ENCODE results near the gene TDRD12.
"Not testable (repeated sequence)": the region's sequence is repeated elsewhere in the genome, so short reads cannot be mapped to it uniquely, and the experiment has no call there.

Gene TDRD12

DNA sequence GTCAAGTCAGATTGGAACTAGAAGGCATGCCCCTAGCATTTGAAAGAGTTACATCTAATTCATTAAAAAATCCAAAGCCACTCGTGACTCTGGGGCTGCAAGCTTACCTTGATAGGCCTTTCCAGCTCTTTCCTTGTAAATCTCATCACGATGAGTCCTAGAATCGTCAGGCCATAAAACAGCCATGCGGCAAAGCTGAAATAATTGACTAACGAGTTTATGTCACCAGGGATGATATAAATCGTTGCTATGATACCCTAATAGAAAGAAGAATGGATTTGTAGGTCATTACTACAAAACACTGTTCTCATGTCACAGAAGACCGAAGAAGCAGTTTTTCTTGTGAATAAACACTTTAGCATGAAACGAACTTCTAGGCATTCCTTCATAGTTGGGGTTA is 122.5 kb downstream of the TDRD12 start:
- no peak for DNase-seq

DNA sequence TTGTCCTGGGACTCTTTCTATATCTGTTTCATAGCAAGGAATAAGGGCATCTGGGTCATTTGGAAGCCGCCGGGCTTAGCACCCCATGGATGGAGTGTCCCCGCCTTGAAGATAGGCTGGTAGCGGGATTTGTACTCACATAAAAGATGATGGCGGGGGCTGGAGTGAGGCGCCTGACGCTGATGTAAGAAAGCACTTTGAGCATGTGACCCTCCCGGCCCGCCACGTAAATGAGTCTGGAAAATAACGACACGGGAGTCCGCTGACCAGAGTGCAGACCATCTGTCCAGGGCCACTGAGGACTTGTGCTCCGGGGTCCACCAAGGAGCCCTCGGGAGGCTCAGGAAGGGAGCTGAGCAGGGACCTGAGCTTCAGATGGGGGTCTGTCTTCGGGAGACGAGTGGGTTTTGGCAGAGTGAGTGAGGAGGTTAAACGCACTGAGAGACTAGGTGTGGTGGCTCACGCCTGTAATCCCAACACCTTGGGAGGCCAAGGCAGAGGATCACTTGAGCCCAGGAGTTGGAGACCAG is 124.2 kb downstream of the TDRD12 start:
- no peak for DNase-seq

DNA sequence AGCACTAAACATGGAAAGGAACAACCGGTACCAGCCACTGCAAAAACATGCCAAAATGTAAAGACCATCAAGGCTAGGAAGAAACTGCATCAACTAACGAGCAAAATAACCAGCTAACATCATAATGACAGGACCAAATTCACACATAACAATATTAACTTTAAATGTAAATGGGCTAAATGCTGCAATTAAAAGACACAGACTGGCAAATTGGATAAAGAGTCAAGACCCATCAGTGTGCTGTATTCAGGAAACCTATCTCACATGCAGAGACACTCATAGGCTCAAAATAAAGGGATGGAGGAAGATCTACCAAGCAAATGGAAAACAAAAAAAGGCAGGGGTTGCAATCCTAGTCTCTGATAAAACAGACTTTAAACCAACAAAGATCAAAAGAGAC is 128.5 kb downstream of the TDRD12 start:
- DNase-seq: not testable (repeated sequence)

DNA sequence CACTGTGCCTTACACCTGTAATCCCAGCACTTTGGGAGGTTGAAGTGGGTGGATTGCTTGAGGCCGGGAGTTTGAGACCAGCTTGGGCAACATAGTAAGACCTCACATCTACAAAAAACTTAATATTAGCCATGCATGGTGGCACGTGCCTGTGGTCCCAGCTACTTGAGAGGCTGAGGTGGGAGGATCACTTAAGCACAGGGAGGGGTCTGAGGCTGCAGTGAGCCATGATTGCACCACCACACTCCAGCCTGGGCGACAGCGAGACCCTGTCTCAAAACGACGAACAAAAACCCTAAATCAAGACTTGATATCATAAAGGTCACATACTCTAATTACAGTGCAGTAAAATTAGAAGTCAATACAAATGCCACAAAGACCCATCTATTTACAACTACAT is 132.6 kb downstream of the TDRD12 start:
- no peak for DNase-seq

DNA sequence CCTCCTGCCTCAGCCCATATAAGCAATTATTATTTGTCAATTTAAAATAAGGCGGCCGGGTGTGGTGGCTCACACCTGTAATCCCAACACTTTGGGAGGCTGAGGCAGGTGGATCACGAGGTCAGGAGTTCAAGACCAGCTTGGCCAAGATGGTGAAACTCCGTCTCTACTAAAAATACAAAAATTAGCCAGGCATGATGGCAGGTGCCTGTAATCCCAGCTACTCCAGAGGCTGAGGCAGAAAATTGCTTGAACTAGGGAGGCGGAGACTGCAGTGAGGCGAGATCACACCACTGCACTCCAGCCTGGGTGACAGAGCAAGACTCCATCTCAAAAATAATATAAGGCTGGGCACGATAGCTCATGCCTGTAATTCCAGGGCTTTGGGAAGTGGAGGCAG is 137.3 kb downstream of the TDRD12 start:
- not testable (repeated sequence) for DNase-seq

DNA sequence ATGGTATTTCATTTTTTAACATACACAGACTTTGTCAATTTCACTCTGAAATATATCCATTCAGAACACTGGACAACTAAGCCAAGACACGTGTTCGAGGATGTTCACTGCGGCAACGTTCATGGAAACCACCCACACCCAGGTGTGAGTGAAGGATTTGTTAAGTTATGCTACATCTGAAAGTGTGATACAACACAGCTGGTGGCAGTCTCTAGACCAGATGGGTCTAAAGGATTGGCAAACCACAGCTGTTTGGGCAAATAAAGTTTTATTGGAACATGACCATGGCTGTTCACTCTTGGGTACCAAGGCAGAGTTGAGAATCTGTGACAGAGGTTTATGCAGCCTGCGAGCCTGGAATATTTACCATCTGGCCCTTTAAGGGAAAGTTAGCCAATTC is 138.0 kb downstream of the TDRD12 start:
- no peak for DNase-seq

DNA sequence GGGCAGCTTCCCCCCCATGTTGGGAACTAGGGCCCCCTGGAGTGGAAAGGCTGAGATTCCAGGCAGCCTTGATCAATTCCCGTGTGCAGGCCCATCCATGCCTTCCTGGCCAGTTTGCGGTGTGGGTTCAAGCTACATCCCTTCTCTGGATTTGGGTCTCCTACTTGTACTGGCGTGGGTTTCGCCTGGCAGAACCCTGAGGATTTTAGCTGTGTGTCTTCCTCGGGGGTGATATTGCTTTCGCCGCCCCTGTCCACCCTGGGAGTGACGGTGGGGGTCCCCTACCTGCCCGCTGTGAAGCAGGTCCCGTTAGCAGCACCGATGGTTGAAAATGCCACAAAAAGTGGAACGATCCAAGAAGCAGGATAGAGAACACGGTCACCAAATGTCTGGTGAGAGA is 138.6 kb downstream of the TDRD12 start:
- no peak for DNase-seq

DNA sequence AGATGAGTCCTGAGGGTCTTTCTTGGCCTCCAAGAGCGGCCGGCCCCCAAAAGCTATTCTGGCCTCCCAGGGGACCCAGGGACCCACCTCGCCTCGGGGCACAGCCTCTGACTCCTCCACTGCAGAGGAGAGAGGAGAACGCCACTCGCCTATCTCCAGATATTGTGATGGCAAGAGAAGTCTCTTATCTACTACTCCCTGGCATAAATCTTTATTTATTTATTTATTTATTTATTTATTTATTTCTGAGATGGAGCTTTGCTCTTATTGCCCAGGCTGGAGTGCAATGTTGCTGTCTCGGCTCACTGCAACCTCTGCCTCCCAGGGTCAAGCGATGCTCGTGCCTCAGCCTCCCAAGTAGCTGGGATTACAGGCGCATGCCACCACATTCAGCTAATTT is 139.0 kb downstream of the TDRD12 start:
- no peak for DNase-seq

DNA sequence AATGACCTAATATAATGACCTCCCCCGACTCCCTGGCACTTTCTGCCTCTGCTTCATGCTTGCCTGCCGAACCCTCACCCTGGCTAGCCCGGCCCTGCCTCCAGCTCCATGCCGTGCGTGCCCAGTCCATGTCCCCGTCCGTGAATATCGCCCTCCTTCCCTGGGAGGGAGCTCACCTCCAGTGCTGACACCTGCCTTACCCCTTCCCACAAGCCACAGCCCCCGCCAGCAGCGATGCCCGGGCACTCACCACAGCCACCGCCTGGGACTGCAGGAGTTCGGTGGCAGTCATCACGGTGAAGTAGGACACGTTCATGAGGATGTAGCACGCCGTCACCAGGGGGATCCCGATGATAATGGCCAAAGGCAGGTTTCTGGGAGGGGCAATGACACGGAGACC is 140.0 kb downstream of the TDRD12 start:
- no peak for DNase-seq

DNA sequence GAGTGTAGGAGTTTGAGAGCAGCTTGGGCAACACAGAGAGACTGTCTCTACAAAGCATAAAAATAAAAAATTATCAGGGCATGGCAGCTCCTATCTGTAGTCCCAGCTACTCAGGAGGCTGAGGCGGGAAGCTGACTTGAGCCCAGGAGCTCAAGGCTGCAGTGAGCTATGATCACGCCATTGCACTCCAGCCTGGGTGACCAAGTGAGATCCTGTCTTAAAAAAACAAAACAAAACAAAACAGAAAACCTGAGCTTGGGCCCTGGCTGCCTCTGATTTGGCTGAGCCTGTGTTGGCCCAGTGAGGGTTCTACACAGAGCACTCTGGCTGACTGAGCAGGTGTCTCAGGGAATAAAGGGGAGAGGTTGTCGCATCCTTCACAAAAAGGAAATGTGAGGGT is 142.0 kb downstream of the TDRD12 start:
- DNase-seq: no peak

DNA sequence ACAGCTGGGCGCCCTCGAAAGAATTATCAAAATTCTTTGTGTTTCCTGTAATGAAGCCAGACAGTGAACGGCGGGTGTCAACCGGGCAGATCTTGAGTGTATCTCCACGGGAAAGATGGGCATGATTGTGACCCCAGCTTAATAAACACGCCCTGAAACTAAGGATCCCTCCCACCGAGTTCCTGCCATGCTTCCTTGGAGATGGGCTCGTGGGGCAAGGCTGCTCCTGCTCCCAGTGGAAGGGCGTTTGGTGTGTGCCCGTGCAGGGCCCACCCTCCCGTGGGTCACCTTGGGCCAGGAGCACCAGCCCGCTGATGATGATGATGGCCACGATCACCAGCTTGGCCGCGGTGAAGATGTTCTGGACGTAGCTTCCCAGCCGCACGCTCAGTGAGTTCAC is 142.6 kb downstream of the TDRD12 start:
- DNase-seq: no peak

DNA sequence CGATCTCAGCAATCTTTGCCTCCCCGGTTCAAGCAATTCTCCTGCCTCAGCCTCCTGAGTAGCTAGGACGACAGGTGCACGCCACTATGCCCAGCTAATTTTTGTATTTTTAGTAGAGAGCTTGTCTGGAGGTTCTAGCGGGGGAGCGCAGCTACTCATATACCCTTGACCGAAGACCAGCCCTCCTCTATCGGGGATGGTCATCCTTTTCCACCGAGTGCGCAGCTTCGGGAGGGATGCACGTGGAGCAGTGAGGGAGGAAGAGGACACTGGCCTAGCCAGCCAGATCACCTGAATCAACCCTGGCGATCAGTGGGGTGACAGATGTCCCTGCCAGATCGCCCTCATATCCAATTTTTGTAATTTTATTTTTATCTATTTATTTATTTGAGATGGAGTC is 143.2 kb downstream of the TDRD12 start:
- no peak for DNase-seq

DNA sequence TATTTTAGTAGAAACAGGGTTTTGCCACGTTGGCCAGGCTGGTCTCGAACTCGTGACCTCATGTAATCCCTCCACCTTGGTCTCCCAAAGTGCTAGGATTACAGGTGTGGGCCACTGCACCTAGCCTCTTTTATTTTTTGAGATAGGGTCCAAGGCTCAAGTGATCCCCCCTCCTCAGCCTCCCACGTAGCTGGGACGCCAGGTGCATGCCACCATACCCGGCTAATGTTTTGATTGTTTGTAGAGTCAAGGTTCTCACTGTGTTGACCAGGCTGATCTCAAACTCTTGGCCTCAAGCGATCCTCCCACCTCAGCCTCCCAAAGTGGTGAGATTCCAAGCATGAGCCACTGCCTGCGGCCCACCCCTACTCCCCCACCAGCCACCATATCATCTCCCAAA is 143.7 kb downstream of the TDRD12 start:
- DNase-seq: no peak

DNA sequence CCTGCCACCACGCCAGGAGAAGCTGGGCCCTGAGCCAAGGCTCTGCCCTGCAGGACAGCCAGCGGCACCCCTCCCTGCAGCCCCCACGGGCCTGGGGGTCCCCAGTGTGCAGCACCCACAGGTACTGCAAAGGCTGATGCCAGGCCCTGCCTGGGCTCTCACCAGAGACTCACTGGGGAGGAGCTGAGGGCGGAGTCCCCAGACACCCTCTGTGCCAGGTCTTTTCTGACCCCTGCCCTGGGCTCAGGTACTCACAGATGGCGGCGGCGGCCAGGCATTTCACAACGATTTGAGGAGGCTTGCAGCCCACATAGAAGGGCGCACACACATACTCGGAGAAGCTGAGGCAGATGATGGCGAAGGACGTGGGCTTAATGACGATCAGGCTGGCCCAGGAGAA is 144.3 kb downstream of the TDRD12 start:
- DNase-seq: no peak

DNA sequence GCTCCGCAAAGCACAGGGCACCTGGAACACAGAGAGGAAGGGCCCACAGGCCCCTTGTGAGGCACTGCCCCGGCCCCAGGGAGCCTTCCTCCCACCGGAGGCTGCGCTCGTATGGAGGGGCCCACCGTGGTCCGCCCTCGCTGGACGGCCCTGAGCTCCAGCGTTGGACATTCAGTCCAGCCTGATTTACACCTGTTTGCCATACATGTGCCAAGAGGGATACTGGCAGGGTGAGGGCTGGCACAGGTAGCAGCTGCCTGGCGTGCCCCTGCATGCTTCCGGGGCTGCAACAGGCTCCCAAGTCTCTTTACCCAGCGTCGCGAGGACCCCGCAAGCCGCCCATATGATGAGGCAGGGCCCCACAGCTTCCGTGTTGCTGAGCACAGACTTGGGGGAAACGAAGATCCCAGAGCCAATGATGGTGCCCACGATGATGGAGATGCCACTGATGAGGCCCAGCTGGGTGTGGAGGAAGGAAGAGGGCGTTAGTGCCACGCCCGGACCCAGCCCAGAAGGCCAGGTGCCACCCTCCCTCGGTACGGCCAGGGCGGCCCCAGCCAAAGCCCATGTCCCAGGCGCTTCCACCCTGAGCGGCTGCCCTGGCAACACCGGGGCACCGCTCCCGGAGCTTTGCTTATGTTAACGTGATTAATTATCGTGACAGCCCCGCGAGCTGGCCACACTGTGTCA is 144.9 kb downstream of the TDRD12 start:
- no peak for DNase-seq

DNA sequence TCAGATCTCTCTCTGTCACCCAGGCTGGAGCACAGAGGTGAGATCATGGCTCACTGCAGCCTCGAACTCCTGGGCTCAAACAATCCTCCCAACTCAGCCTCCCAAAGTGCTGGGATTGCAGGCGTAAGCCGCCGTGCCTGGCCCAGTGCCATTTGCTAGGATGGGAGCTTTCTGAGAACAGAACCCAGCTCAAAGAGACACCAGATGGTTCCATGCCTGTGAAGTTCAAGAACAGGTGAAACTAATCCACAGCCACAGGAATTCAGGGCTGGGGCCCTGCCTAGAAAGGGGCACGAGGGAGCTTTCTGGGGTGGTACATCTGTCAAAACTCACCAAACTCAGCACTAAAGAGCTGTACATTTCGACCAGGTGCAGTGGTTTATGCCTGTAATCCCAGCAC is 145.8 kb downstream of the TDRD12 start:
- DNase-seq: no peak

DNA sequence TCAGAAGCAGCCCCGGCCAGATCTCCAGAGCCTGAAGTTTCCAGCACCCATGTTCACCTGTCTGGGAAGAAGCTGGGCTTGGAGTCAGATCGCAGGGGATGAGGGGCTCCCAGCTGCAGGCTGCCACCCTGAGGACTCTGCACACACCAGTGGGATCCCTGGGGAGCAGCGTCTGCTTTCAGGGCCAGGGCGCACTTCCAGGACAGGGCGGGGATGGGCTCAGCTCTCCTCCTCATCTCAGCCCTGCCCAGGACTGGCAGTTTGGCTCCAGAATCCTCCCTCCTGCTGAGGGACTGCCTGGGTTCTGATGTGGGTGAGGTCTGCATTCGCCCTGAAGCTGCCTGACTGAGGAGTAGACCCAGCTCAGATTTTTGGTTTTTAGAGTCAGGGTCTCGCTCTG is 146.5 kb downstream of the TDRD12 start:
- no peak for DNase-seq

DNA sequence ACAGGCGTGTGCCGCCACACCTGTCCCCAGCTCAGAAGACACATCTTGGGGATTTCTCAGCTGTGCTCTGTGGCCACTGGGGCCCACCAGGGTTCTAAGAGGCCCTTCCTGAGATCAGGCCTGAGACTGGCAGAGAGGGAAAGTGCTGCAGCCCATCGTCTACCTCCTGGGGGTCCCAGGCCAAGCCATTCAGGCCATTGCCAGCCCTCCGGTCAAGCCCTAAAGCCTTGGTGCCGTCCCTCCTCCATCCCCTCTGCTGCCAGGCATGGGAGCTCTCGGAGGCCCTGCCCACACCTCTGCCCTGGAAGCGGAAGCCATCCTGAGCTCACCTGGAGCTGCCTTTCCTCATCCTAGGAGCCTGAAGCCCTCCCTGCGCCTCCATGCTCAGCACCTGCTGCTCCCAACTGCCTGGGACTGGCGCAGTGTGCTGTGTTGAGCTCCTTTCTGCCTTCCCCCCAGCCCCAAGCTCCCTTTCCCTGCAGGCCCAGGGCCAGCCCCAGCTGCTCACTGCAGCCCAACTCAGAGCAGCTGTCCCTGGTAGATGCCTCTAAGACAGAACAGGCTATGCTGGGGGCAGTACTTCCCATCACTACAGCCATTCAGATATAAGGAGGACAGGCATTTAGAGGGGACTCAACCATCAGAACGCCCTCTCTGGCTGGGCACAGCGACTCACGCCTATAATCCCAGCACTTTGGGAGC is 147.1 kb downstream of the TDRD12 start:
- no peak for DNase-seq

DNA sequence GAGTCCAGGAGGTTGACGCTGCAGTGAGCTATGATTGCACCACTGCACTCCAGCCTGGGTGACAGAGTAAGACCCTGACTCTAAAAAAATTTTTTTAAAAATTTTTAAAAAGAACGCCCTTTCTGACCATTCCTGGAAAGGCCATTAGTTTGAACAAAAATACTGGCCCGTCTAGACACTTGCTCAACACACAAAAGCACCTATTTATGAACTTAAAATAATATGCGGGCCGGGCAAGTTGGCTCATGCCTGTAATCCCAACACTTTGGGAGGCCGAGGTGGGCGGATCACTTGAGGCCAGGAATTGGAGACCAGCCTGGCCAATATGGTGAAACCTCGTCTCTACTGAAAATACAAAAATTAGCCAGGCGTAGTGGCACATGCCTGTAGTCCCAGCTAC is 147.9 kb downstream of the TDRD12 start:
- not testable (repeated sequence) for DNase-seq

DNA sequence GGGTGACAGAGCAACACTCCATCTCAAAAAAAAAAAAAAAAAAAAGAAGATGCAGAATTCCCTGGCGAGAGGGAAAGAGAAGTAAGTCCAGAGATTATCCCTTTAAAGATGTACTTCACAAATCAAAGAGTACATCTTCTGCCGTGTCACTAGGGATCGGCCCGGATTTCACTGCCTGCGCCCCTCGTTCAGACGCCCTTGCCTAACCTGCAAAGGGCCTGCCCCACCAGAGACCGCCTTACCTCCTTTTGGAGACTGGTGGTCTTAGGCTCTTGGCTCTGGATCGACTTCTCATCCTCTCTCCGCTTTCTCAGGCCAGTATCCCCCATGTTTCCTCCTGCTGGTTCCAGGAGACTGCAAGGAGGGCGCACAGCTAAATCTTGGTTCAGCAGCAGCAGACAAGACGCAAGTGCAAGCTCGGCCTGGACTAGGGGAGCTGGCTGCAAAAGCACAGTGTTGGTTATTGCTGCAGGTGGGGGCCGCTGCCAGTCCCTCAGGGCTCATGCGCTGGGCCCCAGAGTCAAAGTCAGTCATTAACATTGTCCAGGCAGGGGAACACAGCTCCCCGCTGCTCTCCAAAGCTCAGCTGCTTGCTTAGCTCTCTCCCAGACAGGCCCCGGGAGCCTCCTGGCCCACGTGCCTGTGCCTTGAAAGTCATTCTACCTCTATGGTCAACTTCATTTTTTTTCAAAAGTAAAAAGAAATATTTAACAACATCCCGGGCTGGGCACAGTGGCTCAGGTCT is 148.8 kb downstream of the TDRD12 start:
- no peak for DNase-seq

DNA sequence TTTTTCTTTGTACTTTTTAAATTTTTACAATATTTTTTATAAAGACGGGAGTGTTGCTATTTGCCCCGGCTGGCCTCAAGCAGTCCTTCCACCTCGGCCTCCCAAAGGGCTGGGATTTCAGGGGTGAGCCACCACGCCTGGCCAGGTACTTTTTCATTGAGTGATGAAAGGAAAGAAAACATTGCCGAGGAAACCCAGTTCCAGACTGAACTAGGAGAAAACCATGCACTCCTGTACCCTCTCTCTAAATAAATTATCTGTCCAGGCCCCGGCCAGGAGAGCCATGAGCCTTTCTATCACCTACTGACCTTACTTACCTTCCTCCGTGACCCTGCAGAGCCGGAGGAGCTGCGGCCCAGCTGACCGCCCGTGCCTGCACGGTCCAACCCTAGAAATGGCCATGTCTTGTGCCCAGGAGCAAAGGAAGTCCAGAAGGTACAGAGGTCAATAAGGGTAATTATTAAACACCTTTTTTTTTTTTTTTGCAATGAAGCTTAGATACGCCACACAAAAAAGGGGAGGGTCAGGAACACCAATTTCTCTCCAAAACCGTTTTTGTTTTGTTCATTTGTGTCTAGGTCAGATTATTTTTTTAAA is 149.9 kb downstream of the TDRD12 start, which contains the start of gene SLC7A9:
SLC7A9 (minus strand) TSS at position 399 of the 597 bp plus-strand sequence. CDS start 1,233 bp downstream, outside the sequence.
- DNase-seq: no peak

DNA sequence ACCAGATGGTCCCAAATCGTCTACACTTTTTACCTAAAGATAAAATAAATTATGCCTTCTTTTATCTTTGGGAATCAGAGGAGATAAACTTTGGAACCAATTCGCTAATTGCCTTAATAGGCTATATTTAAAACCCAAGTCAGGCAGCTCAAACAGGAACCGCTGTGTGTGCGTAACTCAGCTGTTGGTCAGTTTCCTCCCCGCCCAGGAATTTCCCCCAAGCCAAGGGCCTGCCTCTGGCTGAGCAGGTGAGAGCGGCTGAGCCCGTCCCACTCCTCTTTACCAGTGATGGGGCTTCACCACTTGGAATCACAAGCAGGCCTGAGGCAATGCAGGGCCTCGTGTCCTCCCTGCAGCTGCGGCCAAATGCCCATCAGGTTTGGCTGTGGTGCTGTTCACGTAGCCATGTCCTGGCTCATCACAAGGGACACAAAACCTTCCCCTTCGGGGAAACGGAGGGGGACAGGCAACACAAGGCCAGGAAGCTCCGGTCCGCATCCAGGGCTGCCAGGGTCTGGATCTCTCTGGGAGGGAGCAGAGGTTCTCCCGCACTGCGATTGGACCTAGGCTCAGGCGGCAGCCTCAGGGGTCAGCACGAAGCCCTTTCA is 150.5 kb downstream of the TDRD12 start:
- no peak for DNase-seq

DNA sequence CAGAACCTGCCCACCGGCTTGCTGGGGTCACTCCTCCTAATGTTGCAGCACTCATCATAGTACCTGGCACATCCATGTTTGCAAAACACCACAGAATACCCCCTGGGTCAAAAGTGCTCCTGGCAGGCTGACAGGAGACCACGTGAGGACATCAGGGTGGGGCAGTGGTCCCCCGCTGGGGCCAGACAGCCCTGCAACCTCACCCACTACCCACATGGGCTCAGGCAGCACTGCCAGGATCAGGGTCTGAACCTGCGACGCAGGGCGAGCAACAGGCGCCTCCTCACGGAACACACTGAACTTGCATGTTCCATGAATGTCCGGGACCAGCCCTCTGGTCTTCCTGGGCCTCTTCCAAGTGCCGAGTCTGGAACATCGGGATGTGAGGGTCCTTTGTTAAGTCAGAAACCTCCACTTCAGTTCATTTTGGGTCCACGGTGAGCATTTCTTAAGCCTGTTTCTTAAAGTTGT is 151.4 kb downstream of the TDRD12 start:
- no peak for DNase-seq
